Measurements from ENCODE around the gene CBX2. TPM values are rescaled to one million over a fixed set of nuclear protein-coding genes. Genes with fewer than 3 reads are reported as not detected.

CBX2 gene
- total RNA-seq, 1 donor from 2014 or later: 4.2 TPM

GRCh38 chr17:79802736-79803420 is 24.9 kb downstream of the CBX2 start:
- ATAC-seq (ENCODE audit: poor library complexity) (no peak), DNase-seq (no peak)
- intact Hi-C loops (cut with DNase I): no loop called here

GRCh38 chr17:79803421-79803996 is 25.6 kb downstream of the CBX2 start:
- intact Hi-C loops (cut with DNase I): no loop called here
- ATAC-seq (ENCODE audit: poor library complexity): no peak

GRCh38 chr17:79803997-79804855 is 26.3 kb downstream of the CBX2 start:
- intact Hi-C loops (cut with DNase I): no loop called here
- no peak for DNase-seq
- no peak for ATAC-seq (ENCODE audit: poor library complexity)

More at GRCh38 chr17:79803421-79803996, 25.6 kb downstream of the CBX2 start:
- DNase-seq: no peak

GRCh38 chr17:79804856-79805696 is 27.1 kb downstream of the CBX2 start:
- intact Hi-C loops (cut with DNase I): no loop called here
- DNase-seq (no peak), ATAC-seq (ENCODE audit: poor library complexity) (no peak)

DNA sequence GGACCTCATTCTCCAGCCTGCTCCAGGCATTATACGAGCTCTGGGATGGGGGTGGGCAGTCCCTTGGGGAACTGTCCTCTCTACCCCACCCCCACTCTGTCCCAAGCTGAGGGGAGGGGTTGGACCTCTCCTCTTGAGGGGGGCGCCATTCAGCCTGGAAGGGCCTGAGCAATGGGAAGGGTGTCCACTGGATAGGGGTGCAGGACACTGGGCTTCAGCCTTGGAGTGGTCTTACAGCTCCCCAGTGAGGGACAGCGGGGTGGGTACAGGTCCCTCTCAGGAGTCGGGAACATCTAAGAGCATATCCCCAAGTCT is 28.5 kb downstream of the CBX2 start:
- no peak for ATAC-seq (ENCODE audit: poor library complexity)
- intact Hi-C loops (cut with DNase I): no loop called here
- DNase-seq: no peak

GRCh38 chr17:79806863-79807720 is 29.1 kb downstream of the CBX2 start:
- no peak for ATAC-seq (ENCODE audit: poor library complexity)
- no peak for DNase-seq
- intact Hi-C loops (cut with DNase I): no loop called here

- ATAC-seq (ENCODE audit: poor library complexity): peak; percentile 47
- intact Hi-C loops (cut with DNase I): no loop called here
- no peak for DNase-seq
Measured at GRCh38 chr17:79808763-79809529, 31.0 kb downstream of the CBX2 start.

DNA sequence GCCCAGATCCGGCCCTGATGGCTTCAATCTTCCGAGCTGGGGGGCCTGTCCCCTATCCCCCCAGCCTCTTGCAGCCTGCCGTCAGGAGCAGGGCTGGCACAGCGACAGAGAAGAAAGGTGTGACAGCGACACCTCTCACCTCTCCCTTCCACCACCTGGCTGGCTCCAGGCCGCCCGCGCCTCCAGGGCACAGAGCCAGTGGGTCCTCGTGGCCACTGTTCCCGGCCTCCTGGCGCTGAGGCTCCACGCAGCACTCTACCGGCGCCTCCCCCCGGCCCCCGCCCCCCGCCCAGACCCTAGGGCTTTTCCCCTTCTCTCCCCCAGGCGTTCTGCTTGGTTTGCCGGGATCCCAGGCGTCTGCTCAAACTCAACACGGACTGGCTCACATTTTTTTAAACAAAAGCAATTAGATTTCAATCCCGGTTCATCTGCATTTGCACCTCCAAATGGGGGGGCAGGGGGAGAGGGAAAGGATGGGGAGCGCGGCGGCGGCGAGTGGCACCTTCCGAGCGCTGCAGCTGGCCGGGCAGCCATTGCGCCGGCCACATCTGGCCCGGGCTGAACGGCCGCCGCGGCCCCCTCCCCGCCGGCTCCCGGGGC is 31.7 kb downstream of the CBX2 start:
- ATAC-seq (ENCODE audit: poor library complexity): no peak
- intact Hi-C loops (cut with DNase I): no loop called here
- no peak for DNase-seq

GRCh38 chr17:79810130-79811010 is 32.4 kb downstream of the CBX2 start:
- intact Hi-C loops (cut with DNase I): no loop called here
- ATAC-seq (ENCODE audit: poor library complexity): peak; percentile 79
- DNase-seq: peak; percentile 82

DNA sequence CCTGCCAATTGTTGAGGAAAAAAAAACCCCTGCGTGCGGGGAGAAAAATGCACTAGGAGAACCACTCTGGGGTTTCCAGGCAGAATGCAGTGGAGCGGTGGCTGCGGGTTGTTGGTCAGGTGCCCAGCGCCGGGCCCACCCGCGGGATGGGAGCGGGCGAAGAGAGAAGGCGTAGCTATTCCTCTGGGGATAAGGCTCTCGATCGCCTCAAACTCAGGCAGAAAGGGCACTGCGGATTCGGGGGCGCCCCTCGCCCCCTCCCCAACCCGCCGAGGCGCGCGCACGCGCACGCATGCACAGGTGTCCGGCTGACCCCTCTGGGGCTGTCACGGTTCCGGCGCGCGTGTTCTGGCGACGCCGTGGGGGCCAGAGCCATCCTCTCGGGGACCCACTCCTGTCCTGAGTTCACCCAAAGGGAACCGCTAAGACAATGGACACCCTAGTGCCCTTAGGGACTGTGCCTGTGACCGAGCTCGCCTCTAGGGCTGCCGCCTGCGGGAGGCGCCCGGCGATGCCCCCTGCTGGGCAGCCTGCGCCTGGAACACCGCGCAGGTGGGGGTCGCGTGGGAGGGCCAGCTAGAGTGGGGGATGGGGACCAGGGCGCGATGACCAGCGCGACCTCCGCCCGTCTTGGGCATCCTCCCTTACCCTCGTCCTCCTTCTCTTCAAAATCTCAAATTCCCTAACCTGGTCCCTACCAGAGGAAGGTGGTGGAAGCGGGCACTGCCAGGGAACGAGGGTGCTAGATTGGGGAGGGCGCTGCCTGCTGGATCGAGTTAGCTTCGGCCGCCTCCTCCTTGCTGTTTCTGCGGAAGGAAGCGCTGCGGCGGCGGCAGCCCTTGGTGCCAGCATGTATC is 33.3 kb downstream of the CBX2 start:
- ATAC-seq (ENCODE audit: poor library complexity) (peak; percentile 72), DNase-seq (peak; percentile 60)
- intact Hi-C loops (cut with DNase I): no loop called here

- ATAC-seq (ENCODE audit: poor library complexity) (no peak), DNase-seq (no peak)
- intact Hi-C loops (cut with DNase I): no loop called here
Measured at GRCh38 chr17:79811868-79812352, 34.0 kb downstream of the CBX2 start.

DNA sequence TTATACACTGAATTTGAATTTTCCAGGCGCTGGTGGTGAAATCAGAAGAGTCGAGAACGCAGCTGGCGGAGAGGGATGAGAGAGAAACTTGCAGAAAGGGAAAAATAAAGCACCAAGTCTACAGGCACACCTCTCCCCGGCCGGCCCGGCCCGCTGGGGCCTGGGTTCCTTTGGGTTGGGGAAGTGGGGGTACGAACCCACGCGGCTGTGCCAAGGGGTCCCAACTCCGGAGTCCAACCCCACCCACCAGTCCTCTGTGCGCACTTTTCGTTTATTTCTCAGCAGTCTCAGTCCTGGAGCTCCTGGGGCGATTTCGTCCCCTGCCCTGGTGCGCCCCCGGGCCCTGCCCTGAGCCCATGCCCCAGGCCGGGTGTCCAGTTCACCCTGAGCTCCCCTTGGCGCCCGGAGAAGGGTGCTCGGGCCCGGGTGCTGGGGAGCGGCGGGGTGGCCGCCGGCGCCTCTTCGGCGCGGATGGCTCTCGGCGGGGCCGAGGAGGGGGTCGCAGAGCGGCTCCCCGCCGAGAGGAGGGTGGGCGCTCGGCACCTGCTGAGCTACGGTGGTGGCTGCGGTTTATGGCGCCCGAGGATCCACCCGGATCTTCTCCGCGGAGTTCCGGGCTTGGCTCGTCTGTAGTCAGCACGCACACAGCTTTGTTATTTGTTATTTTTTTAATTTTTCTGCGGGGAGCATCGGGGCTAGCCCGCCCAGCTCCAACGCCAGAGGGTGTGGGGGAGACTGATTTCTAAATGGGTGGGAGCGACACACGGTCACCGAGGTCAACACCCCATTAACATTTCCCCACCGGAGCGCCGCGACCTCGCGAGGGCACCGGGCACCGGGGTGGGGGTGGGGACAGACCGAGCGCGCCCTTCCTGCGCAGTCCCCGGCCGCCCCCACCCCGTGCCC is 34.7 kb downstream of the CBX2 start:
- intact Hi-C loops (cut with DNase I): no loop called here
- DNase-seq: no peak
- ATAC-seq (ENCODE audit: poor library complexity): no peak

DNA sequence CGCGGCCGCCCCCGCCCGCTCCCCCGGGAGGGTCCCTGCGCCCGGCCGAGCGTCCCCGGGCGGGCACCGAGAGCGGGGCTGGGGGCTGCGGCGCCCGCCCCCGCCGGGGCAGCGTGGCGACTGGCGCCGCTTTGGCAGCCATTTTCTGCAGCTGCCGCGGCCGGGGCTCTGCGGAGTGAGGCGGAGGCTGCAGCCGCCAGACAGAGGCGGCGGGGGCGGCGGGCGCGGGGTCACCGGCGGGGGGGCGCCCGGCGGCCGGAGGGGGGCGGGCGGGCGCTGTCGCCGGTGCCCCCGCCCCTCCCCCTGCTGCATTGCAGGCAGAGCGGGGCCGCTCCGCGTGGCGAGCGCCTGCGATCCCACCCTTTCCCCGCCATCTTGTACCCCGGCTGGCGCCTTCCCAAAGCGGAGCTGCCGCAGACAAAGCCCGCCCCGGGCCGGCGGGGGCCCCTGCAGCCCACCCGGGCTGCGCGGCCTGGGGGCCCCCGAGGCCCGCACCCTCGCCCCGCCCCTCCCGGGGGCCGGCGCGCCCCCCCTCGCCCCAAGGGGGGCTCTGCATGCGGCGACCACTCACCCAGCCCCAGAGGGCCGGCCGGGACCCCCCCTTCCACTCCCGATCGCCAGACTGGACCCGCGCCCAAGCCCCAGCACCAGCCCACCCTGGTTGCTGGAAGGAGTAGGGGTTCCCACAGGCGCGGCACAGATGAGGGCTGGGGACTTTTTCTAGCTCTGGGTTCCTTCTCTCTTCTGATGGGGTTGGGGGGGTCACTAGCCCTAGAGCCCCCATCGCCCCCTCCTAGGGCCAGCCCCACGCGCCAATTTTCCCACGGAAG is 35.6 kb downstream of the CBX2 start:
- no peak for DNase-seq
- intact Hi-C loops (cut with DNase I): no loop called here
- no peak for ATAC-seq (ENCODE audit: poor library complexity)
